A549 (cell line): ENCODE data around the gene HAUS3. TPM values are rescaled to one million over a fixed set of nuclear protein-coding genes. Genes with fewer than 3 reads are reported as not detected.

Experiments used
- ATAC-seq, 2 experiments: fragments of 200-7000 bp in 1 of 2; fragments of >200 bp in 1 of 2; cut with Nextera tagmentation in 1 of 2; cut with Tn5 transposase in 1 of 2; 3 replicates each; pipeline versions ENCODE4 v1.8.0 to v1.9.1; 2018 to 2020; ENCODE audit warnings: mild to moderate bottlenecking in 1 of 2, moderate library complexity in 1 of 2
- CTCF ChIA-PET: fragments of 300-600 bp; sonication (Branson Sonifier 250); formaldehyde crosslinking; extraction: SDS; loops from one replicate; lab custom pipeline; 2021; ENCODE audit warnings: antibody characterized with exemption, inconsistent platforms; lab: Yijun Ruan, JAX
- POLR2A ChIA-PET: fragments of 350-600 bp; formaldehyde crosslinking; extraction: SDS; loops from one replicate; lab custom pipeline; 2021; ENCODE audit warnings: antibody characterized with exemption, inconsistent platforms; lab: Yijun Ruan, JAX
- DNase-seq, 2 experiments: peaks; one replicate each; pipeline versions ENCODE4 v3.0.0 to v3.0.0-alpha.2; 2011 to 2016; ENCODE audit warnings: low read depth in 1 of 2, low spot score in 1 of 2
- FAIRE-seq: peaks from 2 replicates; lab custom pipeline; 2011; peaks lifted over from hg19 to GRCh38; lab: Jason Lieb, UNC
- H3K27ac ChIP-seq, 2 experiments: fragments of >200 bp; sonication (Bioruptor Twin); formaldehyde crosslinking; 3 replicates each; pipeline ENCODE4 v1.5.1; 2016 to 2017
- H3K4me1 ChIP-seq: fragments of >200 bp; sonication (Bioruptor Twin); formaldehyde crosslinking; 3 replicates; pipeline ENCODE4 v1.6.1; 2016
- H3K4me2 ChIP-seq: fragments of >200 bp; sonication (Bioruptor Twin); formaldehyde crosslinking; 3 replicates; pipeline ENCODE4 v1.6.1; 2016
- H3K4me3 ChIP-seq: fragments of >200 bp; sonication (Bioruptor Twin); formaldehyde crosslinking; 3 replicates; pipeline ENCODE4 v1.5.1; 2016
- H3K9me3 ChIP-seq: fragments of >200 bp; sonication (Bioruptor Twin); formaldehyde crosslinking; 3 replicates; pipeline ENCODE4 v1.6.1; 2016
- ATOH8 ChIP-seq: fragments of 250-450 bp; sonication (Bioruptor Pico); IDR thresholded peaks from 2 replicates; pipeline ENCODE4 v1.5.0; 2020; ENCODE audit warnings: low read depth, mild to moderate bottlenecking, moderate library complexity
- CBX8 ChIP-seq: fragments of 200-600 bp; sonication (generic); IDR thresholded peaks from 2 replicates; pipeline ENCODE4 v1.6.1; 2016
- CHD4 ChIP-seq: fragments of 200-600 bp; sonication (generic); IDR thresholded peaks from 2 replicates; pipeline ENCODE4 v1.6.1; 2016; ENCODE audit warnings: antibody characterized with exemption, mild to moderate bottlenecking, borderline replicate concordance
- CTCF ChIP-seq: fragments of >200 bp; sonication (Bioruptor Twin); formaldehyde crosslinking; IDR thresholded peaks from 3 replicates; pipeline ENCODE4 v1.5.1; 2016
- ESRRA ChIP-seq: fragments of 150-350 bp; IDR thresholded peaks from 2 replicates; pipeline ENCODE4 v1.6.1; 2014; ENCODE audit warnings: mild to moderate bottlenecking, low read length, borderline replicate concordance
- FOSB ChIP-seq: fragments of 250-450 bp; sonication (Bioruptor Pico); IDR thresholded peaks from 2 replicates; pipeline ENCODE4 v1.5.0; 2020; ENCODE audit warnings: mild to moderate bottlenecking, moderate library complexity
- FOSL2 ChIP-seq, 2 experiments: fragments of 450-650 bp in 1 of 2; fragments of >200 bp in 1 of 2; sonication (Bioruptor Twin) in 1 of 2; formaldehyde crosslinking; IDR thresholded peaks; 2 replicates each; pipeline versions ENCODE4 v1.5.0 to v1.6.1; 2016 to 2020; ENCODE audit warnings: mild to moderate bottlenecking in 1 of 2, moderate library complexity in 1 of 2
- GATA3 ChIP-seq: IDR thresholded peaks from 2 replicates; pipeline ENCODE4 v1.6.1; 2012; ENCODE audit warnings: borderline replicate concordance
- HES2 ChIP-seq: fragments of >200 bp; sonication (Bioruptor Twin); formaldehyde crosslinking; IDR thresholded peaks from 2 replicates; pipeline ENCODE4 v1.6.1; 2016
- HEYL ChIP-seq: fragments of 250-450 bp; sonication (Bioruptor Pico); IDR thresholded peaks from 2 replicates; pipeline ENCODE4 v1.8.0; 2021; ENCODE audit warnings: mild to moderate bottlenecking, moderate library complexity
- HOXB5 ChIP-seq: fragments of 250-450 bp; sonication (Bioruptor Pico); IDR thresholded peaks from 2 replicates; pipeline ENCODE4 v1.5.0; 2020; ENCODE audit warnings: mild to moderate bottlenecking, moderate library complexity
- JUNB ChIP-seq: fragments of >200 bp; sonication (Bioruptor Twin); formaldehyde crosslinking; IDR thresholded peaks from 2 replicates; pipeline ENCODE4 v1.6.1; 2016
- KDM1A ChIP-seq: fragments of 200-600 bp; sonication (generic); IDR thresholded peaks from 2 replicates; pipeline ENCODE4 v1.6.1; 2016; ENCODE audit warnings: low read depth, mild to moderate bottlenecking
- KDM5A ChIP-seq: fragments of 200-600 bp; sonication (generic); IDR thresholded peaks from 2 replicates; pipeline ENCODE4 v1.6.1; 2016; ENCODE audit warnings: antibody characterized with exemption, mild to moderate bottlenecking
- MAX ChIP-seq: IDR thresholded peaks from 2 replicates; pipeline ENCODE4 v1.6.1; 2012
- NFE2L2 ChIP-seq: fragments of 150-350 bp; conservative IDR thresholded peaks from 2 replicates; pipeline ENCODE4 v1.6.1; 2014; ENCODE audit warnings: low read length
- NPAS2 ChIP-seq: fragments of 250-450 bp; sonication (Bioruptor Pico); IDR thresholded peaks from 2 replicates; pipeline ENCODE4 v1.8.0; 2022; ENCODE audit warnings: mild to moderate bottlenecking, moderate library complexity, borderline replicate concordance
- NR3C1 ChIP-seq: fragments of >200 bp; sonication (Bioruptor Twin); formaldehyde crosslinking; IDR thresholded peaks from 3 replicates; pipeline ENCODE4 v1.6.1; 2017
- RAD21 ChIP-seq, 2 experiments: fragments of >200 bp in 1 of 2; sonication (Bioruptor Twin) in 1 of 2; formaldehyde crosslinking in 1 of 2; IDR thresholded peaks in 1 of 2; conservative IDR thresholded peaks in 1 of 2; 2 replicates in 1 of 2; 3 replicates in 1 of 2; pipeline ENCODE4 v1.6.1; 2012 to 2018; ENCODE audit warnings: inconsistent platforms in 1 of 2
- RCOR1 ChIP-seq: fragments of 150-350 bp; IDR thresholded peaks from 2 replicates; pipeline ENCODE4 v1.6.1; 2014; ENCODE audit warnings: antibody characterized with exemption, low read length, low read depth
- REST ChIP-seq: fragments of 200-600 bp; sonication (generic); IDR thresholded peaks from 2 replicates; pipeline ENCODE4 v1.6.1; 2016; ENCODE audit warnings: antibody characterized with exemption, mild to moderate bottlenecking, moderate library complexity
- RNF2 ChIP-seq: fragments of 200-600 bp; sonication (generic); IDR thresholded peaks from 2 replicates; pipeline ENCODE4 v1.6.1; 2016; ENCODE audit warnings: low read depth, mild to moderate bottlenecking, antibody characterized with exemption, moderate library complexity, borderline replicate concordance
- SREBF2 ChIP-seq: fragments of 450-650 bp; IDR thresholded peaks from 2 replicates; pipeline ENCODE4 v1.6.1; 2014; ENCODE audit warnings: mild to moderate bottlenecking, moderate library complexity
- TFCP2L1 ChIP-seq: fragments of 250-450 bp; sonication (Bioruptor Pico); IDR thresholded peaks from 2 replicates; pipeline ENCODE4 v1.5.0; 2021; ENCODE audit warnings: mild to moderate bottlenecking
- ZC3H11A ChIP-seq: fragments of 450-650 bp; IDR thresholded peaks from 2 replicates; pipeline ENCODE4 v1.6.1; 2014; ENCODE audit warnings: antibody characterized with exemption, mild to moderate bottlenecking
- WGBS: methylation state at CpG from one replicate; pipeline ENCODE4 v1.1.6; 2017; ENCODE audit errors: missing lambda C conversion rate; 5-methylcytosine and 5-hydroxymethylcytosine counted together
- polyA plus RNA-seq, 4 experiments: library from polyadenylated mRNA; depleted of rRNA in 3 of 4; stranded (reverse); fragments of >200 nt; fragmentation: RNase III in 1 of 4; extraction: RNeasy Plus Mini Kit Qiagen cat#74134 plus additional on column Dnase treatment in 1 of 4; gene quantifications; 2 replicates in 3 of 4; 3 replicates in 1 of 4; pipeline ENCODE4 v1.2.3, GENCODE V29; 2011 to 2017

Gene HAUS3
- polyA plus RNA-seq, 2 of the 4 experiments (the other 2 are of a cell fraction) = 7.7 to 10.6 TPM

- no peak for DNase-seq
- Histone ChIP-seq H3K4me2 (no peak overlapping the region), H3K9me3 (no peaks in the 10 kb centered on the region), H3K27ac (no peak overlapping the region)
- POLR2A ChIA-PET = no interaction called here
- TF ChIP-seq ZC3H11A (no peak), MAX (no peak), CHD4 (no peak), RCOR1 (no peak), SREBF2 (no peak)
- TF ChIP-seq, all 56 proteins: peak for 0
- FAIRE-seq (no peak), ATAC-seq (no peak)
- CTCF ChIA-PET = interaction anchor here (0.6 kb wide), 1 partner anchor 211 kb away, joined by 4 read pairs; no protein-coding TSS in a partner anchor
- 97% methylated on average over 9 of the region's 19 CpGs for WGBS
- Histone ChIP-seq H3K4me1 (no peaks in the 10 kb centered on the region), H3K4me3 (no peak overlapping the region)
Observed at GRCh38 chr4:2246384-2247127, 4.6 kb upstream of the HAUS3 start.

- H3K4me2 ChIP-seq = no peak overlapping the region
- DNase-seq (no peak), FAIRE-seq (no peak), ATAC-seq (no peak)
- H3K9me3 ChIP-seq = no peaks in the 10 kb centered on the region
- TF ChIP-seq ESRRA = no peak
- TF ChIP-seq NR3C1 = no peak
- no peak for TF ChIP-seq KDM5A
- TF ChIP-seq NPAS2 (CRISPR knock-in tag) = no peak
- no peak for TF ChIP-seq KDM1A
- no peak for TF ChIP-seq ZC3H11A
- TF ChIP-seq GATA3 = no peak
- TF ChIP-seq RNF2 = no peak
- TF ChIP-seq RCOR1 = no peak
- TF ChIP-seq TFCP2L1 (CRISPR knock-in tag) = no peak
- TF ChIP-seq NFE2L2 = no peak
- no peak for TF ChIP-seq CBX8
- TF ChIP-seq HEYL = no peak
- no peak for TF ChIP-seq FOSB (CRISPR knock-in tag)
- no peak overlapping the region for H3K4me3 ChIP-seq
- H3K4me1 ChIP-seq = no peaks in the 10 kb centered on the region
- ChIA-PET POLR2A (interaction anchor here (0.6 kb wide), 1 partner anchor 159 kb away, joined by 5 read pairs; no protein-coding TSS in a partner anchor), CTCF (no interaction called here)
- no peak overlapping the region for H3K27ac ChIP-seq
- WGBS = 94% methylated on average over 3 of the region's 7 CpGs
Observed at GRCh38 chr4:2245787-2246275, 3.9 kb upstream of the HAUS3 start.

- no peak for FAIRE-seq
- no peak overlapping the region for H3K4me3 ChIP-seq
- H3K9me3 ChIP-seq = no peaks in the 10 kb centered on the region
- H3K4me1 ChIP-seq = peaks cover 5% of the 10 kb centered on the region; the same call in 2 of the 3 replicates
- ATAC-seq = no peak
- ChIA-PET CTCF (no interaction called here), POLR2A (interaction anchor here (0.6 kb wide), 1 partner anchor 160 kb away, joined by 5 read pairs; no protein-coding TSS in a partner anchor)
- 0 out of 6 replicates have a peak overlapping the region, but pooled peaks of 1 of the 2 experiments have one; percentile 26 for H3K27ac ChIP-seq
- WGBS = 66% methylated on average over 7 of the region's 7 CpGs
- no peak overlapping the region for H3K4me2 ChIP-seq
- no peak for DNase-seq
- no peak for TF ChIP-seq ATOH8 (CRISPR knock-in tag)
- no peak for TF ChIP-seq REST
- TF ChIP-seq HES2 = no peak
- no peak for TF ChIP-seq KDM1A
- no peak for TF ChIP-seq RCOR1
- no peak for TF ChIP-seq HOXB5 (CRISPR knock-in tag)
- no peak for TF ChIP-seq RAD21 (conservative IDR thresholded peaks at IDR 0.05 in 1 of 2, IDR thresholded peaks at IDR 0.05 in 1 of 2)
- TF ChIP-seq CTCF = no peak
- no peak for TF ChIP-seq FOSL2 (IDR thresholded peaks at IDR 0.05)
- TF ChIP-seq FOSL2 (CRISPR knock-in tag; IDR thresholded peaks at IDR 0.05) = no peak
- TF ChIP-seq HEYL = no peak
- no peak for TF ChIP-seq JUNB
Observed at GRCh38 chr4:2245057-2245786, 3.3 kb upstream of the HAUS3 start.
